WERI-Rb-1 (cell line): ENCODE measurements around the gene BICDL2.

Experiments
- DNase-seq: peaks from one replicate; pipeline ENCODE4 v3.0.0-alpha.2; 2020
- H3K27ac ChIP-seq: fragments of 250-450 bp; sonication (Bioruptor Pico); 2 replicates; pipeline ENCODE4 v1.5.1; 2020; ENCODE audit warnings: mild to moderate bottlenecking, moderate library complexity
- H3K27me3 ChIP-seq: fragments of 250-450 bp; sonication (Bioruptor Pico); 2 replicates; pipeline ENCODE4 v1.5.1; 2021; ENCODE audit warnings: mild to moderate bottlenecking, low read depth, moderate library complexity; ENCODE audit not compliant: insufficient read depth, severe bottlenecking
- H3K36me3 ChIP-seq: fragments of 250-450 bp; sonication (Bioruptor Pico); 2 replicates; pipeline ENCODE4 v1.5.1; 2020; ENCODE audit warnings: mild to moderate bottlenecking, moderate library complexity
- H3K4me3 ChIP-seq: 2 replicates; pipeline ENCODE4 v1.5.1; 2011; ENCODE audit warnings: low read depth, mild to moderate bottlenecking, control low read depth, low read length
- H3K9me3 ChIP-seq: fragments of 250-450 bp; sonication (Bioruptor Pico); 2 replicates; pipeline ENCODE4 v1.5.1; 2021; ENCODE audit warnings: mild to moderate bottlenecking, moderate library complexity; ENCODE audit not compliant: severe bottlenecking
- CTCF ChIP-seq: IDR thresholded peaks from 2 replicates; pipeline ENCODE4 v1.5.1; 2011; ENCODE audit warnings: low read depth, mild to moderate bottlenecking, control low read depth, inconsistent platforms, low read length

BICDL2 gene

GRCh38 chr16:2991566-2992261 lies 45.0 kb downstream of the BICDL2 start:
- H3K36me3 ChIP-seq: no peaks in the 10 kb centered on the region
- no peak overlapping the region for H3K27ac ChIP-seq
- H3K27me3 ChIP-seq: no peaks in the 10 kb centered on the region
- no peaks in the 10 kb centered on the region for H3K9me3 ChIP-seq
- no peak overlapping the region for H3K4me3 ChIP-seq
- TF ChIP-seq CTCF: no peak
- DNase-seq: no peak

- Histone ChIP-seq H3K27ac (no peak overlapping the region), H3K9me3 (no peaks in the 10 kb centered on the region), H3K36me3 (no peaks in the 10 kb centered on the region), H3K4me3 (no peak overlapping the region), H3K27me3 (no peaks in the 10 kb centered on the region)
- no peak for TF ChIP-seq CTCF
- no peak for DNase-seq
These were observed 45.9 kb downstream of the BICDL2 start for GRCh38 chr16:2990891-2991290.

- Histone ChIP-seq H3K27ac (no peak overlapping the region; the same call in 1 of the 2 replicates), H3K9me3 (no peaks in the 10 kb centered on the region), H3K4me3 (no peak overlapping the region), H3K27me3 (no peaks in the 10 kb centered on the region), H3K36me3 (no peaks in the 10 kb centered on the region)
- DNase-seq: no peak
- TF ChIP-seq CTCF: no peak
These were observed 48.1 kb downstream of the BICDL2 start for GRCh38 chr16:2988590-2989099.

- TF ChIP-seq CTCF: no peak
- Histone ChIP-seq H3K4me3 (no peak overlapping the region), H3K9me3 (no peaks in the 10 kb centered on the region), H3K27me3 (no peaks in the 10 kb centered on the region), H3K36me3 (no peaks in the 10 kb centered on the region), H3K27ac (peak overlapping the region; percentile 14; the same call in 1 of the 2 replicates)
- no peak for DNase-seq
These were observed 48.9 kb downstream of the BICDL2 start for GRCh38 chr16:2987833-2988232.

- Histone ChIP-seq H3K4me3 (no peak overlapping the region), H3K27ac (no peak overlapping the region), H3K36me3 (no peaks in the 10 kb centered on the region), H3K27me3 (no peaks in the 10 kb centered on the region), H3K9me3 (no peaks in the 10 kb centered on the region)
- TF ChIP-seq CTCF: no peak
- DNase-seq: no peak
These were observed 49.5 kb downstream of the BICDL2 start for GRCh38 chr16:2987286-2987685.
